H9 (cell line): ENCODE results near the gene MRAS. TPM values are rescaled to one million over a fixed set of nuclear protein-coding genes. Genes with fewer than 3 reads are reported as not detected.

Experiments used
- DNase-seq: peaks from one replicate; pipeline ENCODE4 v3.0.0-alpha.2; 2017
- H2AFZ ChIP-seq: one replicate; pipeline ENCODE4 v1.6.1; 2013; ENCODE audit warnings: mild to moderate bottlenecking, low read length, control low read depth, moderate library complexity
- H2AK5ac ChIP-seq: 2 replicates; pipeline ENCODE4 v1.6.1; 2013; ENCODE audit warnings: low read length, control low read depth, mixed read lengths; ENCODE audit not compliant: insufficient read length
- H2BK120ac ChIP-seq: one replicate; pipeline ENCODE4 v1.6.1; 2013; ENCODE audit warnings: low read depth, mild to moderate bottlenecking, low read length, control low read depth, inconsistent platforms; ENCODE audit not compliant: poor library complexity, severe bottlenecking
- H2BK12ac ChIP-seq: 2 replicates; pipeline ENCODE4 v1.6.1; 2013; ENCODE audit warnings: low read length, control low read depth, mixed read lengths, low read depth; ENCODE audit not compliant: insufficient read length
- H2BK15ac ChIP-seq: 2 replicates; pipeline ENCODE4 v1.6.1; 2013; ENCODE audit warnings: low read depth, low read length, control low read depth
- H2BK20ac ChIP-seq: one replicate; pipeline ENCODE4 v1.6.1; 2013; ENCODE audit warnings: low read depth, mild to moderate bottlenecking, low read length, control low read depth, inconsistent platforms; ENCODE audit not compliant: poor library complexity, severe bottlenecking
- H2BK5ac ChIP-seq: 2 replicates; pipeline ENCODE4 v1.6.1; 2013; ENCODE audit warnings: low read length, control low read depth, mixed read lengths; ENCODE audit not compliant: insufficient read length
- H3K14ac ChIP-seq: 2 replicates; pipeline ENCODE4 v1.6.1; 2013; ENCODE audit warnings: low read length, control low read depth; ENCODE audit not compliant: insufficient read depth
- H3K18ac ChIP-seq: 2 replicates; pipeline ENCODE4 v1.6.1; 2013; ENCODE audit warnings: low read depth, mild to moderate bottlenecking, mixed read lengths, low read length, control low read depth; ENCODE audit not compliant: insufficient read length
- H3K23ac ChIP-seq: 2 replicates; pipeline ENCODE4 v1.6.1; 2013; ENCODE audit warnings: low read length, control low read depth, mixed read lengths, low read depth; ENCODE audit not compliant: insufficient read length
- H3K23me2 ChIP-seq: 2 replicates; pipeline ENCODE4 v1.6.1; 2013; ENCODE audit warnings: low read depth, mild to moderate bottlenecking, mixed read lengths, low read length, control low read depth; ENCODE audit not compliant: insufficient read length, poor library complexity, severe bottlenecking
- H3K27ac ChIP-seq: 2 replicates; pipeline ENCODE4 v1.5.1; 2013; ENCODE audit warnings: low read length, control low read depth, mixed read lengths, low read depth; ENCODE audit not compliant: insufficient read length
- H3K27me3 ChIP-seq: 2 replicates; pipeline ENCODE4 v1.6.1; 2013; ENCODE audit warnings: low read length, control low read depth, inconsistent platforms; ENCODE audit not compliant: insufficient read depth
- H3K4ac ChIP-seq: 2 replicates; pipeline ENCODE4 v1.6.1; 2013; ENCODE audit warnings: low read depth, mild to moderate bottlenecking, control low read depth, inconsistent platforms, low read length, moderate library complexity
- H3K4me1 ChIP-seq: 2 replicates; pipeline ENCODE4 v1.6.1; 2013; ENCODE audit warnings: low read length, control low read depth, inconsistent platforms; ENCODE audit not compliant: insufficient read depth
- H3K4me2 ChIP-seq: 2 replicates; pipeline ENCODE4 v1.6.1; 2013; ENCODE audit warnings: low read length, control low read depth, mixed read lengths; ENCODE audit not compliant: insufficient read length, insufficient read depth
- H3K56ac ChIP-seq: 2 replicates; pipeline ENCODE4 v1.6.1; 2013; ENCODE audit warnings: low read depth, mild to moderate bottlenecking, mixed read lengths, low read length, control low read depth; ENCODE audit not compliant: insufficient read length
- H3K79me1 ChIP-seq: 2 replicates; pipeline ENCODE4 v1.6.1; 2013; ENCODE audit warnings: low read depth, mild to moderate bottlenecking, moderate library complexity, low read length, control low read depth, inconsistent platforms; ENCODE audit not compliant: insufficient read depth, poor library complexity, severe bottlenecking
- H3K79me2 ChIP-seq: 2 replicates; pipeline ENCODE4 v1.6.1; 2013; ENCODE audit warnings: low read length, control low read depth, inconsistent platforms; ENCODE audit not compliant: insufficient read depth
- H3K9ac ChIP-seq: 2 replicates; pipeline ENCODE4 v1.6.1; 2013; ENCODE audit warnings: low read length, control low read depth, mixed read lengths; ENCODE audit not compliant: insufficient read length; ENCODE audit errors: extremely low read depth
- H3K9me3 ChIP-seq: one replicate; pipeline ENCODE4 v1.6.1; 2013; ENCODE audit warnings: low read depth, low read length, inconsistent platforms; ENCODE audit not compliant: control insufficient read depth
- H3T11ph ChIP-seq: one replicate; pipeline ENCODE4 v1.6.1; 2013; ENCODE audit warnings: mild to moderate bottlenecking, low read length, control low read depth, inconsistent platforms
- H4K20me1 ChIP-seq: one replicate; pipeline ENCODE4 v1.6.1; 2013; ENCODE audit not compliant: control insufficient read depth, insufficient read length, insufficient read depth
- H4K5ac ChIP-seq: 2 replicates; pipeline ENCODE4 v1.6.1; 2013; ENCODE audit warnings: low read depth, mild to moderate bottlenecking, mixed read lengths, low read length, control low read depth; ENCODE audit not compliant: insufficient read length
- H4K8ac ChIP-seq: replicated peaks from 2 replicates; pipeline ENCODE4 v1.6.1; 2013; ENCODE audit warnings: low read length, control low read depth, mixed read lengths, low read depth; ENCODE audit not compliant: insufficient read length
- H4K91ac ChIP-seq: 2 replicates; pipeline ENCODE4 v1.6.1; 2013; ENCODE audit warnings: low read depth, mild to moderate bottlenecking, moderate library complexity, mixed read lengths, low read length, control low read depth; ENCODE audit not compliant: insufficient read length
- H3K27ac Mint-ChIP-seq, 3 experiments: 2 replicates in 2 of 3; 3 replicates in 1 of 3; pipeline ENCODE4 v1.8.0; 2020 to 2021; ENCODE audit warnings: mixed read lengths in 3 of 3, mild to moderate bottlenecking in 1 of 3, moderate library complexity in 1 of 3
- H3K27me3 Mint-ChIP-seq: 2 replicates; pipeline ENCODE4 v1.8.0; 2021; ENCODE audit warnings: low read depth, mild to moderate bottlenecking, moderate library complexity, mixed read lengths
- H3K36me3 Mint-ChIP-seq, 3 experiments: 2 replicates in 2 of 3; 3 replicates in 1 of 3; pipeline ENCODE4 v1.8.0; 2020 to 2021; ENCODE audit warnings: low read depth in 3 of 3, mixed read lengths in 3 of 3; ENCODE audit not compliant: insufficient read depth in 1 of 3
- H3K4me1 Mint-ChIP-seq, 2 experiments: 2 replicates each; pipeline ENCODE4 v1.8.0; 2020; ENCODE audit warnings: mixed read lengths in 2 of 2
- H3K4me3 Mint-ChIP-seq, 2 experiments: 2 replicates in 1 of 2; 3 replicates in 1 of 2; pipeline ENCODE4 v1.8.0; 2020 to 2021; ENCODE audit warnings: mild to moderate bottlenecking in 2 of 2, mixed read lengths in 2 of 2, moderate library complexity in 1 of 2
- H3K9me3 Mint-ChIP-seq, 2 experiments: 2 replicates in 1 of 2; 3 replicates in 1 of 2; pipeline ENCODE4 v1.8.0; 2020; ENCODE audit warnings: mild to moderate bottlenecking in 2 of 2, mixed read lengths in 2 of 2, moderate library complexity in 1 of 2
- WGBS: extraction: QIAGEN DNeasy Blood & Tissue Kit; methylation state at CpG from one replicate; pipeline ENCODE4 v1.1.7; 2013; ENCODE audit warnings: missing lambda C conversion rate, low lambda C conversion rate, mixed read lengths; ENCODE audit not compliant: insufficient read length; ENCODE audit errors: extremely low coverage; 5-methylcytosine and 5-hydroxymethylcytosine counted together
- total RNA-seq: library from RNA; stranded (reverse); gene quantifications from 2 replicates; pipeline ENCODE4 v1.2.1, GENCODE V29; 2021
- TF ChIP-seq, protein P1 (sequence below): fragments of 200-600 bp; sonication (generic); conservative IDR thresholded peaks from 3 replicates; pipeline ENCODE4 v1.8.0; 2021; ENCODE audit warnings: antibody characterized with exemption, mild to moderate bottlenecking

Gene MRAS
- total RNA-seq, 1 experiment from 2014 or later = 10.9 TPM

DNA sequence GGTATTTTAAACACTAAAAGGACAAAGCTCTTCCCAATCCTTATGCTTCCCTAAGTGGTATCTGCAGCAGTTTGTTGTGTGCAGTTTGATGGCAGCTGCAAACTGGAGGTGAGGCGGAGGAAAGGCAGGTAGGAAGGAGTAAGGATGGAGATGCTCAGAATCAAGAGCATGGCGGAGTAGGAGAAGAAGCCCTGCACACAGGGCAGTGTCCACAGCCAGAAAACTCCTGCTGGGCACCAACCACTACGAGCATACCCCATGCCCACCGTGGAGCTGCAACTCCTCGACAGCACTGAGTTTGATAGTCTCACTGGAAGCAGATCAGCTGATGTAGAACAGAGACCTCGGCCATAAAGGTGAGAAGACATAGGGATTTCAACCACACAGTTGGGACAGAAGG is 55.7 kb downstream of the MRAS start:
- Histone ChIP-seq H3K23ac (no peak overlapping the region), H2BK20ac (no peak overlapping the region), H3K79me2 (no peaks in the 10 kb centered on the region), H3K4me1 (peaks cover 16% of the 10 kb centered on the region; the same call in 1 of the 2 replicates), H3K18ac (no peak overlapping the region), H3T11ph (no peak overlapping the region), H4K8ac (no peak overlapping the region), H3K4ac (no peak overlapping the region), H3K9me3 (no peaks in the 10 kb centered on the region), H2BK120ac (no peak overlapping the region), H2AK5ac (no peak overlapping the region), H4K5ac (no peak overlapping the region), H3K4me2 (no peak overlapping the region), H3K27me3 (no peaks in the 10 kb centered on the region), H4K91ac (no peak overlapping the region), H3K56ac (no peak overlapping the region), H3K79me1 (no peaks in the 10 kb centered on the region), H2AFZ (no peak overlapping the region), H4K20me1 (no peaks in the 10 kb centered on the region), H2BK5ac (no peak overlapping the region), H3K14ac (no peak overlapping the region), H3K23me2 (no peaks in the 10 kb centered on the region), H2BK12ac (no peak overlapping the region), H3K27ac (no peak overlapping the region), H3K9ac (no peak overlapping the region), H2BK15ac (no peak overlapping the region)
- H3K27me3 Mint-ChIP-seq = peaks cover 12% of the 10 kb centered on the region
- peaks cover 39 to 46% of the 10 kb centered on the region in 2 experiments for H3K4me1 Mint-ChIP-seq
- DNase-seq = no peak
- peaks cover 30 to 57% (median 35%) of the 10 kb centered on the region in 3 experiments for H3K36me3 Mint-ChIP-seq
- no CpG with 5 or more reads among the region's 6 CpGs for WGBS
- H3K4me3 Mint-ChIP-seq = no peak overlapping the region
- H3K27ac Mint-ChIP-seq = no peak overlapping the region
- TF ChIP-seq, protein P1, sequence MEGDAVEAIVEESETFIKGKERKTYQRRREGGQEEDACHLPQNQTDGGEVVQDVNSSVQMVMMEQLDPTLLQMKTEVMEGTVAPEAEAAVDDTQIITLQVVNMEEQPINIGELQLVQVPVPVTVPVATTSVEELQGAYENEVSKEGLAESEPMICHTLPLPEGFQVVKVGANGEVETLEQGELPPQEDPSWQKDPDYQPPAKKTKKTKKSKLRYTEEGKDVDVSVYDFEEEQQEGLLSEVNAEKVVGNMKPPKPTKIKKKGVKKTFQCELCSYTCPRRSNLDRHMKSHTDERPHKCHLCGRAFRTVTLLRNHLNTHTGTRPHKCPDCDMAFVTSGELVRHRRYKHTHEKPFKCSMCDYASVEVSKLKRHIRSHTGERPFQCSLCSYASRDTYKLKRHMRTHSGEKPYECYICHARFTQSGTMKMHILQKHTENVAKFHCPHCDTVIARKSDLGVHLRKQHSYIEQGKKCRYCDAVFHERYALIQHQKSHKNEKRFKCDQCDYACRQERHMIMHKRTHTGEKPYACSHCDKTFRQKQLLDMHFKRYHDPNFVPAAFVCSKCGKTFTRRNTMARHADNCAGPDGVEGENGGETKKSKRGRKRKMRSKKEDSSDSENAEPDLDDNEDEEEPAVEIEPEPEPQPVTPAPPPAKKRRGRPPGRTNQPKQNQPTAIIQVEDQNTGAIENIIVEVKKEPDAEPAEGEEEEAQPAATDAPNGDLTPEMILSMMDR = no peak
- H3K9me3 Mint-ChIP-seq = peaks cover 3 to 6% of the 10 kb centered on the region in 2 experiments; a peak in 4 of 5 replicates
